Spleen (tissue), 7 donors: ENCODE data around the gene TECTB.

Experiments used
- POLR2A ChIP-seq, 3 donors: fragments of 450-650 bp; IDR thresholded peaks; one replicate each; pipeline ENCODE4 v1.5.1; 2017; ENCODE audit warnings: antibody characterized with exemption in 3 of 3, mild to moderate bottlenecking in 1 of 3
- POLR2AphosphoS5 ChIP-seq, 3 donors: sonication (generic); formaldehyde crosslinking; IDR thresholded peaks; one replicate each; pipeline ENCODE4 v1.5.1; 2017; ENCODE audit warnings: antibody characterized with exemption in 3 of 3
- TF ChIP-seq, protein P1 (sequence below), 11 experiments: fragments of 200-600 bp in 7 of 11; fragments of 450-650 bp in 4 of 11; sonication (generic) in 4 of 11; IDR thresholded peaks in 8 of 11; conservative IDR thresholded peaks in 3 of 11; 1 replicate in 7 of 11; 2 replicates in 4 of 11; pipeline versions ENCODE4 v1.4.0 to v1.8.0; 2016 to 2021; ENCODE audit warnings: antibody characterized with exemption in 11 of 11, inconsistent platforms in 4 of 11, mild to moderate bottlenecking in 1 of 11
- donor health status: DM: no; HTN: no; CAD: no; lungs with moderate emphysema.
- donor health status: DM: no; HTN: no; CAD: no.
- donor health status: DM: no; HTN: no; CAD: no.

DNA sequence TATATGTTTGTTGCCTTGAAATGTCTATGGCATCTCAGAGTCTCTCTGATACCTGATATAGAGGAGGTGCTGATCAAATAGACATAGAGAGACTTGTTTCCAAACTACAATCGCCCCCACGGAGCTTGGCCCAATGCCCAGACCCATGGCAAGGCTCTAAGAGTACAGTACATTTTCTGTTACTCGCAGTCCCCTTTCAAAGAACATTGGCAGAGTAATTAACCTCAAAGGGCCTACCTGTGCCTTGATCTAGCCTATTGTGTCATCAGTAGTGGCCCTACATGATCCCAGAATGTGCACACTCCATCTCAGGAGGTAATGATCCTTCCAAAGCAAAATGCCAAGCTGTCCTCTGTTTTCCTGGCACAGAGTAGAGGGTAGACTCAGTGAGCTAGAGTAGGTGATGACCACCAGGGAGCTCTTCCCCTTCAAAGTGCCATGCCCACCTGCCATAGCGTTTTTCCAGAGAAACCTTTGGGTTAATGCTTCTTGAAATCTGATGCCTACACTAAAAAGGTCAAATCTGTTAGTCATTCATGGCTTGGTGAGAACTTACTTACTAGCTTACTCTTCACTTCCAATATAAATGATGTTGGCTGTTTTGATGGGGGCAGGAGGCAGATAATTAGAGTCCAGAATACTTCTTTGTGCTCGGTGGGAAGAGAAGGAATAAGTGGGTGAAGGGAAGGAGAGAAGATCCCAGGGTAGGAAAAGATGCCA lies 49.5 kb downstream of the TECTB start:
- TF ChIP-seq, protein P1, sequence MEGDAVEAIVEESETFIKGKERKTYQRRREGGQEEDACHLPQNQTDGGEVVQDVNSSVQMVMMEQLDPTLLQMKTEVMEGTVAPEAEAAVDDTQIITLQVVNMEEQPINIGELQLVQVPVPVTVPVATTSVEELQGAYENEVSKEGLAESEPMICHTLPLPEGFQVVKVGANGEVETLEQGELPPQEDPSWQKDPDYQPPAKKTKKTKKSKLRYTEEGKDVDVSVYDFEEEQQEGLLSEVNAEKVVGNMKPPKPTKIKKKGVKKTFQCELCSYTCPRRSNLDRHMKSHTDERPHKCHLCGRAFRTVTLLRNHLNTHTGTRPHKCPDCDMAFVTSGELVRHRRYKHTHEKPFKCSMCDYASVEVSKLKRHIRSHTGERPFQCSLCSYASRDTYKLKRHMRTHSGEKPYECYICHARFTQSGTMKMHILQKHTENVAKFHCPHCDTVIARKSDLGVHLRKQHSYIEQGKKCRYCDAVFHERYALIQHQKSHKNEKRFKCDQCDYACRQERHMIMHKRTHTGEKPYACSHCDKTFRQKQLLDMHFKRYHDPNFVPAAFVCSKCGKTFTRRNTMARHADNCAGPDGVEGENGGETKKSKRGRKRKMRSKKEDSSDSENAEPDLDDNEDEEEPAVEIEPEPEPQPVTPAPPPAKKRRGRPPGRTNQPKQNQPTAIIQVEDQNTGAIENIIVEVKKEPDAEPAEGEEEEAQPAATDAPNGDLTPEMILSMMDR (IDR thresholded peaks at IDR 0.05 in 8 of 11, conservative IDR thresholded peaks at IDR 0.05 in 3 of 11): no peak
- no peak for TF ChIP-seq POLR2AphosphoS5 (IDR thresholded peaks at IDR 0.05)
- no peak for TF ChIP-seq POLR2A (IDR thresholded peaks at IDR 0.05)
